CD14-positive monocyte (primary cell): ENCODE results near the gene RAMP2. TPM values are rescaled to one million over a fixed set of nuclear protein-coding genes. Genes with fewer than 3 reads are reported as not detected.

ENCODE experiments used
- DNase-seq, 3 donors: peaks; one replicate each; pipeline ENCODE4 v3.0.0-alpha.2; 2011 to 2022
- H2AFZ ChIP-seq: 2 replicates; pipeline ENCODE4 v1.6.0; 2012; ENCODE audit warnings: mild to moderate bottlenecking, low read depth, low read length, inconsistent platforms; ENCODE audit not compliant: insufficient read depth, poor library complexity, severe bottlenecking
- H3K27ac ChIP-seq, 2 donors: 1 replicate in 1 of 2; 2 replicates in 1 of 2; pipeline ENCODE4 v1.5.1; 2012 to 2013; ENCODE audit warnings: low read length in 2 of 2, control low read depth in 1 of 2, inconsistent platforms in 1 of 2, low read depth in 1 of 2, mild to moderate bottlenecking in 1 of 2
- H3K27me3 ChIP-seq, 2 donors: one replicate each; pipeline versions ENCODE4 v1.6.0 to v1.6.1; 2011 to 2013; ENCODE audit warnings: low read length in 2 of 2; ENCODE audit not compliant: control insufficient read depth in 2 of 2, insufficient read depth in 2 of 2
- H3K36me3 ChIP-seq, 2 donors: replicated peaks in 1 of 2; 1 replicate in 1 of 2; 2 replicates in 1 of 2; pipeline versions ENCODE4 v1.5.1 to v1.6.1; 2012 to 2013; ENCODE audit warnings: low read length in 2 of 2, control low read depth in 1 of 2, inconsistent platforms in 1 of 2, mild to moderate bottlenecking in 1 of 2; ENCODE audit not compliant: insufficient read depth in 2 of 2, control insufficient read depth in 1 of 2
- H3K4me1 ChIP-seq, 2 donors: 1 replicate in 1 of 2; 2 replicates in 1 of 2; pipeline versions ENCODE4 v1.5.1 to v1.6.1; 2012 to 2013; ENCODE audit warnings: low read length in 2 of 2, control low read depth in 1 of 2, inconsistent platforms in 1 of 2, mild to moderate bottlenecking in 1 of 2, moderate library complexity in 1 of 2; ENCODE audit not compliant: insufficient read depth in 2 of 2, control insufficient read depth in 1 of 2
- H3K4me2 ChIP-seq: replicated peaks from 2 replicates; pipeline ENCODE3; 2012; ENCODE audit warnings: low read length, moderate library complexity, mild to moderate bottlenecking; ENCODE audit not compliant: poor library complexity, severe bottlenecking; ENCODE audit errors: extremely low read depth
- H3K4me3 ChIP-seq, 3 experiments: fragments of 200-600 bp in 1 of 3; sonication (generic) in 1 of 3; replicated peaks in 1 of 3; 1 replicate in 2 of 3; 2 replicates in 1 of 3; pipeline ENCODE4 v1.5.1; 2011 to 2013; ENCODE audit warnings: low read length in 3 of 3, mild to moderate bottlenecking in 3 of 3, control low read depth in 2 of 3, low read depth in 2 of 3, inconsistent platforms in 1 of 3, moderate library complexity in 1 of 3
- H3K79me2 ChIP-seq: 2 replicates; pipeline ENCODE4 v1.6.0; 2012; ENCODE audit warnings: mild to moderate bottlenecking, control low read depth, inconsistent platforms, low read length, moderate library complexity; ENCODE audit not compliant: insufficient read depth
- H3K9ac ChIP-seq: 2 replicates; pipeline ENCODE4 v1.6.0; 2017; ENCODE audit warnings: low read length, mild to moderate bottlenecking; ENCODE audit not compliant: insufficient read depth, poor library complexity, severe bottlenecking
- H3K9me3 ChIP-seq, 2 donors: replicated peaks in 1 of 2; 1 replicate in 1 of 2; 2 replicates in 1 of 2; pipeline versions ENCODE4 v1.5.1 to v1.6.1; 2012 to 2013; ENCODE audit warnings: low read length in 2 of 2, control low read depth in 1 of 2; ENCODE audit not compliant: control insufficient read depth in 1 of 2, insufficient read depth in 1 of 2
- H4K20me1 ChIP-seq: 2 replicates; pipeline ENCODE4 v1.6.0; 2012; ENCODE audit warnings: mild to moderate bottlenecking, low read length, control low read depth, moderate library complexity; ENCODE audit not compliant: insufficient read depth
- H3K27ac Mint-ChIP-seq, 7 donors: one replicate each; pipeline ENCODE4 v1.8.0; 2020; ENCODE audit warnings: mild to moderate bottlenecking in 7 of 7, mixed read lengths in 7 of 7, moderate library complexity in 6 of 7, inconsistent platforms in 2 of 7
- H3K27me3 Mint-ChIP-seq, 3 donors: one replicate each; pipeline ENCODE4 v1.8.0; 2021 to 2022; ENCODE audit warnings: low read depth in 3 of 3, mild to moderate bottlenecking in 3 of 3, mixed read lengths in 3 of 3, moderate library complexity in 3 of 3, inconsistent platforms in 1 of 3
- H3K36me3 Mint-ChIP-seq, 2 donors: one replicate each; pipeline ENCODE4 v1.8.0; 2020; ENCODE audit warnings: mixed read lengths in 2 of 2, inconsistent platforms in 1 of 2, mild to moderate bottlenecking in 1 of 2
- H3K4me1 Mint-ChIP-seq: one replicate; pipeline ENCODE4 v1.8.0; 2020; ENCODE audit warnings: mild to moderate bottlenecking, mixed read lengths
- H3K4me3 Mint-ChIP-seq, 2 donors: one replicate each; pipeline ENCODE4 v1.8.0; 2020; ENCODE audit warnings: mild to moderate bottlenecking in 2 of 2, mixed read lengths in 2 of 2, moderate library complexity in 1 of 2
- H3K9me3 Mint-ChIP-seq, 7 donors: one replicate each; pipeline ENCODE4 v1.8.0; 2020 to 2022; ENCODE audit warnings: mixed read lengths in 7 of 7, mild to moderate bottlenecking in 6 of 7, moderate library complexity in 6 of 7, inconsistent platforms in 2 of 7
- CTCF ChIP-seq: fragments of 200-600 bp; IDR thresholded peaks from one replicate; pipeline ENCODE4 v1.8.0; 2022; ENCODE audit warnings: antibody characterized with exemption, mild to moderate bottlenecking
- WGBS: methylation state at CpG from one replicate; pipeline ENCODE4 v1.1.5; 2013; ENCODE audit warnings: missing lambda C conversion rate; ENCODE audit not compliant: insufficient coverage; 5-methylcytosine and 5-hydroxymethylcytosine counted together
- intact Hi-C, 2 donors: fragments of 100-400 bp; cut with micrococcal nuclease; formaldehyde crosslinking; loops; one replicate each; pipeline versions ENCODE4 v1.15.0 to v1.15.1; 2023
- polyA plus RNA-seq, 3 donors: library from polyadenylated mRNA; depleted of rRNA in 1 of 3; unstranded in 2 of 3; stranded (reverse) in 1 of 3; fragments of 300-500 nt in 2 of 3; fragments of >200 nt in 1 of 3; fragmentation: Illumina TruSeq in 2 of 3; gene quantifications; 1 replicate in 2 of 3; 2 replicates in 1 of 3; pipeline ENCODE4 v1.2.3, GENCODE V29; 2012 to 2021

Gene RAMP2
- polyA plus RNA-seq, 3 donors = not detected

- H3K27ac Mint-ChIP-seq = no peak overlapping the region
- WGBS = 90% methylated on average over 2 of the region's 3 CpGs
- intact Hi-C loops = no loop called here
- Histone ChIP-seq H3K79me2 (peaks cover 9% of the 10 kb centered on the region), H3K4me1 (peaks cover 11 to 13% of the 10 kb centered on the region in 2 donors), H2AFZ (no peak overlapping the region), H3K4me3 (no peak overlapping the region), H3K27me3 (peaks cover under 1 to 11% of the 10 kb centered on the region in 2 donors), H3K9ac (no peak overlapping the region), H3K27ac (no peak overlapping the region), H3K4me2 (no peak overlapping the region), H3K9me3 (no peaks in the 10 kb centered on the region), H3K36me3 (peaks cover 40 to 48% of the 10 kb centered on the region in 2 donors), H4K20me1 (no peaks in the 10 kb centered on the region)
- H3K4me1 Mint-ChIP-seq = peaks cover 22% of the 10 kb centered on the region
- no peak for TF ChIP-seq CTCF
- DNase-seq = peak in 1 of 3 donors; percentile 50
- H3K9me3 Mint-ChIP-seq = peaks cover 0 to 3% (median 0%) of the 10 kb centered on the region in 7 donors
- peaks cover 11 to 19% (median 13%) of the 10 kb centered on the region in 3 donors for H3K27me3 Mint-ChIP-seq
- H3K4me3 Mint-ChIP-seq = no peak overlapping the region
- H3K36me3 Mint-ChIP-seq = peaks cover 47 to 55% of the 10 kb centered on the region in 2 donors
Measured at GRCh38 chr17:42775534-42776098, 14.6 kb downstream of the RAMP2 start.

- H3K36me3 Mint-ChIP-seq = peaks cover 52 to 55% of the 10 kb centered on the region in 2 donors
- no peak for DNase-seq
- no peak overlapping the region for H3K9ac ChIP-seq
- no peak overlapping the region for H3K4me3 ChIP-seq
- WGBS = 100% methylated on average over 3 of the region's 5 CpGs
- H3K4me2 ChIP-seq = no peak overlapping the region
- H3K4me1 Mint-ChIP-seq = peaks cover 29% of the 10 kb centered on the region
- no peak overlapping the region for H3K27ac ChIP-seq
- TF ChIP-seq CTCF = no peak
- H3K27ac Mint-ChIP-seq = peak overlapping the region in 1 of 7 donors; percentile 33
- H3K27me3 ChIP-seq = peaks cover 27 to 40% of the 10 kb centered on the region in 2 donors
- no peaks in the 10 kb centered on the region for H4K20me1 ChIP-seq
- intact Hi-C loops = no loop called here
- H3K36me3 ChIP-seq = peaks cover 40 to 48% of the 10 kb centered on the region in 2 donors
- H3K4me3 Mint-ChIP-seq = no peak overlapping the region
- peaks cover 6% of the 10 kb centered on the region for H3K79me2 ChIP-seq
- H3K9me3 ChIP-seq = peaks cover 0 to 14% of the 10 kb centered on the region in 2 donors
- H3K9me3 Mint-ChIP-seq = peaks cover 0 to 8% (median 0%) of the 10 kb centered on the region in 7 donors
- H2AFZ ChIP-seq = no peak overlapping the region
- peaks cover 8 to 10% of the 10 kb centered on the region in 2 donors for H3K4me1 ChIP-seq
- H3K27me3 Mint-ChIP-seq = peaks cover 41 to 45% (median 41%) of the 10 kb centered on the region in 3 donors
Measured at GRCh38 chr17:42778570-42778969, 17.5 kb downstream of the RAMP2 start.
